D721Med (cell line): Measurements from ENCODE around the gene FUCA2.
A peak's percentile ranks its signal among the peaks of the same experiment; 100 is the strongest.
"Not testable (repeated sequence)": the region's sequence is repeated elsewhere in the genome, so short reads cannot be mapped to it uniquely, and the experiment has no call there.

Experiments used
- DNase-seq: peaks from one replicate; pipeline ENCODE4 v3.0.0; 2011; ENCODE audit warnings: low spot score; ENCODE audit not compliant: insufficient read length
- FAIRE-seq: peaks from 2 replicates; lab custom pipeline; 2011; peaks lifted over from hg19 to GRCh38; lab: Jason Lieb, UNC
- CTCF ChIP-seq: IDR thresholded peaks from 2 replicates; pipeline ENCODE4 v1.5.1; 2012; ENCODE audit warnings: mild to moderate bottlenecking, control low read depth; ENCODE audit not compliant: insufficient read depth; ENCODE audit errors: missing control alignments

Gene FUCA2

GRCh38 chr6:143451531-143451930 is 60.0 kb downstream of the FUCA2 start:
- DNase-seq (no peak), FAIRE-seq (no peak)
- TF ChIP-seq CTCF, result no peak

GRCh38 chr6:143450453-143451371 is 60.8 kb downstream of the FUCA2 start, which contains the start of the genes ADAT2 and PEX3:
TSS of gene ADAT2 (minus strand) at chr6:143450695. CDS start at chr6:143450658, 37 bp downstream.
TSS of gene PEX3 (plus strand) at chr6:143450805. CDS start at chr6:143451043, 238 bp downstream.
- TF ChIP-seq CTCF, result no peak
- FAIRE-seq (no peak), DNase-seq (peak; percentile 35)

GRCh38 chr6:143449714-143450452 is 61.6 kb downstream of the FUCA2 start:
- DNase-seq (no peak), FAIRE-seq (no peak)
- no peak for TF ChIP-seq CTCF

GRCh38 chr6:143449082-143449713 is 62.3 kb downstream of the FUCA2 start:
- no peak for DNase-seq
- no peak for FAIRE-seq
- no peak for TF ChIP-seq CTCF

- not testable (repeated sequence) for DNase-seq, FAIRE-seq
These were observed 63.7 kb downstream of the FUCA2 start for GRCh38 chr6:143447865-143448264.
